ENCODE measurements around the gene UNG.

The UNG gene

GRCh38 chr12:109092497-109093021 lies 4.8 kb upstream of the UNG start:
- no peak for DNase-seq

DNA sequence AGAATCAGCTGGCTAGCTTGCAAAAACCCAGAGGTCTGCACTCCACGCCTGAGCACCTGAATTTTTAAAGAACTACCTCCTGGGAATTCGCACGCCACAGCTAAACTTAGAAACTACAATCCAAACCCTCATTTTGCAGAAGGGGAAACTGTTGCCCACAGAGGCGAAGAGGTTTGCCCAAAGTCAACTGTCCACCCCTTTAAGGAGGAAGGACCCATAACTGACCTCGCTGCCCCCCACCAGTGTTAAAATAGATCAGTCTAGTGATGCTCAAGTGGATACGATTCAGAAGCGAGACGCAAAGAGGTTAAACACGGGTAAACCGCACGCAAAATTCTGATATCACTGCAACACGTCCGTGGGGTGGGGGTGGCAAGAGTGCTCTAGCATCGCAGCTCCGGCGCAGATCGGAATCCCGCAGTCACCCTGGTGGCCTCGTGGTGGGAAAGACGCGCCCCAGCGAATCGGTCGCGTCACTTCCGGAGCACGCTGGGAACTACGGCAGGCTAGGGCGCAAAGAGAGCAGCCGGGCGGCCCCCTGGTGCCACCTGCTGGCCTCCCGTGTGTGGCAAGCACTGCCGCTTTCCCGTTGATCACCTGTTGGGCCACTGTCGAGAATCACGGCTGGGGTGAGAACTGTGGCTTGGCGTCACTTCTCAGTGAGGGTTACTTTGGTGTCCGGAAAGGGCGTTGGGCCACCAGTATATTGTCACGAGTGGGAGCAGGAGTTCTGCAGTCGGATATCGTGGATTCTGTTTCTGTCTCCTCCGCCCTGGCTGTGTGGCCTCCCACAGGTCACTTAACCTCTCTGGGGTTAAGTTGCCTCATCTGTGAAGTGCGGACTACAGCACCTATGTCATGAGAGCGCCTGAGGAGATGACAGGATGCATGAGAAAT lies 4.1 kb upstream of the UNG start, which contains the start of gene ALKBH2:
TSS of gene ALKBH2 (minus strand) at position 451 of the 897 bp plus-strand sequence. CDS start 686 bp downstream, outside the sequence.
- DNase-seq = peak; percentile 96

GRCh38 chr12:109097140-109097434 lies 310 bp upstream of the UNG start:
- DNase-seq = no peak

DNA sequence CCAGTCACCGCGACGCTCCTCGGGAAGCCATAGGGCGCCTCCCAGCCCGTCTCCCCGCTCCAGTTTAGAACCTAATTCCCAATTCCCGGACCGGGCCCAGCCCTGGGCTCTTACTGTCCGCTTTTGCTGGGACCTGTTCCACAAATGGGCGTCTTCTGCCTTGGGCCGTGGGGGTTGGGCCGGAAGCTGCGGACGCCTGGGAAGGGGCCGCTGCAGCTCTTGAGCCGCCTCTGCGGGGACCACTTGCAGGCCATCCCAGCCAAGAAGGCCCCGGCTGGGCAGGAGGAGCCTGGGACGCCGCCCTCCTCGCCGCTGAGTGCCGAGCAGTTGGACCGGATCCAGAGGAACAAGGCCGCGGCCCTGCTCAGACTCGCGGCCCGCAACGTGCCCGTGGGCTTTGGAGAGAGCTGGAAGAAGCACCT lies 797 bp downstream of the UNG start:
- no peak for DNase-seq

DNA sequence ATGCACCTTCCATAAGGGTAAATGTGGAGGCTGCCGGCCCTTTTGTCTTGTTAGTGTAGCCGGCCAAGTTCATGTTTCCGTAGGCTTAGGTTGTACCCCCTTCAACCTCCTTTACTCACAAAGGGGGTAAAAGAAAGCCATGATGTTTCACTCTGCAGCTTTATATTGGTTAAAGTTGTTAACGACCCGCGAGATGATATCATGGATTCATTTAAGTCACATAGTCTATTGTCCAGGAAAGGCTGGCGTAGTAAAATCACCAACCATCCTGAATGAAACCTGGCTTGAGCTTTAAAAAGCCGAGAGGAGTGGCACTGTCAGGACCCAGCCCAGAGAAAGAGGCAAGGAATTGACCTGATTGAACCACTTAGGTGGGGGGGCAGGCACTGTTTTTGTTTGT lies 1.3 kb downstream of the UNG start:
- no peak for DNase-seq

GRCh38 chr12:109099431-109100020 lies 2.1 kb downstream of the UNG start:
- no peak for DNase-seq

DNA sequence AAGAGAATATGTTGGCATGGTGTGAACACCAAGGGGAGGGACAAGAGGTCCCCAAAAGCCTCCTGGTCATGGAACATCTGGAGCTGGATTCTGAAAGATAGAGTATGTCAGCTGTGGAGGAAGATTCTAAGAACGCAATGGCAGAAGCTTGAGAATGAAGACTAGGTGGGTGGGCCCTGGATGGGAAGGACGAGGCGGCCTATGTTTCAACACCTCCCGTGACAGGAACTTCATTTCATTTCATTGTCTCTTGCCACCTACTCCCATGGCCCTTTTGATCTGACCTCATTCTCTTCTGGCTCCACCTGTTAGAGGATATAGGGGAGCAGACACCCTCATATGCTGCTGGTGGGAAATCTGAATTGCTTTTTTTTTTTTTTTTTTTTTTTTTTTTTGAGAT lies 3.3 kb downstream of the UNG start:
- no peak for DNase-seq

GRCh38 chr12:109102491-109102890 lies 5.1 kb downstream of the UNG start:
- no peak for DNase-seq

DNA sequence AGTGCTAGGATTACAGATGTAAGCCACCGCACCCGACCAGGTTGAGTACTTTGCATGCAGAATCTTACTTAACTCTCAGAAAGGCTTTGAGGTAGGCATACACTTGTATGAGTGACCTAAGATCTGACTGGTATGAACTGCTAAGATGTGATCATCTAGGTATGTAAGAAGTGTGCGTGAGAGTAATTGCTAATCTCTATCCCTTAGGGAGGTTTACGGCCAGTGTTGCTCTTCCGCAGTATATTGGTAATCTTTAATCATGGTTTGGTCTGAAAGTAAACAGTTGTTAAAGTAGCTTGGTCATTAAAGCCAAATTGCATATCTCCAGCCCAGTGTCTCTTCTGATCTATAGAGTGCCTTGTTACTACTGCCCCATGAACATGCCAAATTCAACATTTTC lies 7.8 kb downstream of the UNG start:
- DNase-seq = no peak

DNA sequence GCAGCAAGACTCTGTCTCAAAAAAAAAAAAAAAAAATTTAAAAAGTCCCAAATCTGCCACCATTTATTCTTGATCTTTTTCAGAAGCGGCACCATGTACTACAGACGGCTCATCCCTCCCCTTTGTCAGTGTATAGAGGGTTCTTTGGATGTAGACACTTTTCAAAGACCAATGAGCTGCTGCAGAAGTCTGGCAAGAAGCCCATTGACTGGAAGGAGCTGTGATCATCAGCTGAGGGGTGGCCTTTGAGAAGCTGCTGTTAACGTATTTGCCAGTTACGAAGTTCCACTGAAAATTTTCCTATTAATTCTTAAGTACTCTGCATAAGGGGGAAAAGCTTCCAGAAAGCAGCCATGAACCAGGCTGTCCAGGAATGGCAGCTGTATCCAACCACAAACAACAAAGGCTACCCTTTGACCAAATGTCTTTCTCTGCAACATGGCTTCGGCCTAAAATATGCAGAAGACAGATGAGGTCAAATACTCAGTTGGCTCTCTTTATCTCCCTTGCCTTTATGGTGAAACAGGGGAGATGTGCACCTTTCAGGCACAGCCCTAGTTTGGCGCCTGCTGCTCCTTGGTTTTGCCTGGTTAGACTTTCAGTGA lies 12.5 kb downstream of the UNG start:
- no peak for DNase-seq

GRCh38 chr12:109110988-109111495 lies 13.6 kb downstream of the UNG start:
- DNase-seq = peak; percentile 75

DNA sequence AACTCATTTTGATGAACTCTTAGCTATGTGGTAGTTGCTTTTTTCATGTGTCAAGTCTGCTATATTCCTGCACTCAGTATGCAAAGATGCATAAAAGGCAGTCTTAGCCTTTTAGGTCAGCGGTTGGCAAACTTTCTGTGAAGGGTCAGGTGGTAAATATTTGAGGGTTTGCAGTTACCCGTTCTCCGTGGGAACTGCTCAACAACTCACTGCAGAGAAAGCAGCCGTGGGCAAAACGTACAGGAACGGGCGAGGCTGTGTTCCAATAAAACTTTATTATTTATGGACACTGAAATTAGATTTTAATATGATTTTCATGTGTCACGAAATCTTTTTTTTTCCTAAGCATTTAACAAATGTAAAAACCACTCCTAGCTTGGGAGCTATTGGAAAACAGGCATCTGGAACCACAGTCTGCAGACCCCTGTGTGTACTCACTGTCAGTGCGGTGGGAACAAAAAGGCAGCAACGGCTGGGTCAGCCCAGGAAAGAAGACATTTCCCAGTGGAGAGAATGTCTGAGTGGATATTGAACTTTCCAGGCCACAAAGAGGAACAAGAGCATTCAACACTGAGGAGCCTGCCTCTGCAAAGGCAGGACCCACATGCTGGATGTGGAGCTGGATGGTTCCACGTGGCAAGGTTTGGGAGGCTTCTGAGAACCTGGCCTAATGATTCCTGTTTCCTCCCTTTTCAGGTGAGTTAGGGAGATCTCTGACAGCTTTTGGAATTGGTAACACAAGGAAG lies 15.5 kb downstream of the UNG start:
- DNase-seq = no peak

GRCh38 chr12:109113661-109114321 lies 16.4 kb downstream of the UNG start:
- no peak for DNase-seq

GRCh38 chr12:109114644-109115043 lies 17.2 kb downstream of the UNG start:
- no peak for DNase-seq

- DNase-seq = no peak
These were observed 18.0 kb downstream of the UNG start for GRCh38 chr12:109115404-109115757.

DNA sequence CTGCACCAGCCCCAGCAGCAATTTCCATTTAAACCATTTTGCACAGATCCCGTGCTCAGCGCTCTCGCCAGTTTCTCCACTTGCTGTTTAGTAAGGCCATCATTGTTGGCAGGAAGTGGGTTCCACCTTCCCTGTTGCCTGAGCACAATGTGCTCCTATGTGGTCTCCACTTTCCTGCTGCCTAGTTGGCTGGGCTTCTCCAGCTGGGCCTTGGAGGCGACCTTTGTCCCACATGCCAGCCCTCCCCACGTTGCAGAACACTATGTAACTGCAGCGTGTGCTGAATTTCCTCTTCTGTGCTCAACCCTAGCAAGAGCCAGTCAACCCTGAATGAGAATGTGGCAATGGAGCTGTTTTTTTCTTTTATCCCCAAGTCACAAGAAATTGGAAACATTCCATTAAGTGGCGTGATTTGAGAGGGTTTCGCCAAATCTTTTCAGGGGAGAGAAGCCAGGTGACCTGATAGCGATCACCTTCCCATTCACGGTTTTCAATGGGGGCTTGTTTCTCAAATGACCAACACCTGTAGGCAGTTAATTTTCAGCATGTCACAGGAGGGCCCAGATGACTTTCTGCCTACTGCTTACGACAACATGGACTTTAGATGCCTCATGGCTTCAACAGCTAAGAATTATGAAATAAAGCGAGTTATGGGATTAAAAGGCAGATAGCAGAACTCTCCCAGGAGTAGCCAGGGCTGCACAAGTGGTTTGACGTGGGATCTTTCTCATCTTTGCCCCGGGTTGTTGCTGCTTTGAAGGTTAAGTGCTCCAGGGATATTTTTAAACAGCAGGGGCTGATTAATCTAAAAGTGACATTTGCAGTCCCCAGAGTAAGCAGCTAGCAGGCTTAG lies 18.6 kb downstream of the UNG start, which contains the start of gene ACACB:
TSS of gene ACACB (plus strand) at position 830 of the 853 bp plus-strand sequence. CDS start 22,819 bp downstream, outside the sequence.
- DNase-seq = no peak

- DNase-seq = no peak
These were observed 19.2 kb downstream of the UNG start for GRCh38 chr12:109116611-109116949.

DNA sequence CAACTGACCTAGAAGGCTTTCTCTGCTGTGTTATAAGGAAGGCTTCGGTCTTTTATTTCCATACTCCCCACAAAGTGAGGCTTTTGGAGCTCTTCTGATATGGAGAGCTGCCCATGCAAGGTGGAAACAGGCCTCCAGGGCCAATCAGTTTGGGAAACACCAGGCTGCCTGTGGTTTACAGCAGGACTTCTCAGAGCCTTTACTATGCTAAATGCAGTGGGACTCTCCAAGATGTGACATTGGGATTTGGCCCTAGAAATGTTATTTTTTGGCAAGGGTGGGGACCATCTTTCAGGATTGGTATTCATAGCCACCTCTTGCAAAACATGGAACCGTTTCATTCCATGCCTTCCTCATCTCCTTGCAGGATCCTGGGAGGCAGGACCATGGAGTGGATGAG lies 22.7 kb downstream of the UNG start:
- DNase-seq = no peak

- no peak for DNase-seq
These were observed 23.2 kb downstream of the UNG start for GRCh38 chr12:109120557-109120956.

DNA sequence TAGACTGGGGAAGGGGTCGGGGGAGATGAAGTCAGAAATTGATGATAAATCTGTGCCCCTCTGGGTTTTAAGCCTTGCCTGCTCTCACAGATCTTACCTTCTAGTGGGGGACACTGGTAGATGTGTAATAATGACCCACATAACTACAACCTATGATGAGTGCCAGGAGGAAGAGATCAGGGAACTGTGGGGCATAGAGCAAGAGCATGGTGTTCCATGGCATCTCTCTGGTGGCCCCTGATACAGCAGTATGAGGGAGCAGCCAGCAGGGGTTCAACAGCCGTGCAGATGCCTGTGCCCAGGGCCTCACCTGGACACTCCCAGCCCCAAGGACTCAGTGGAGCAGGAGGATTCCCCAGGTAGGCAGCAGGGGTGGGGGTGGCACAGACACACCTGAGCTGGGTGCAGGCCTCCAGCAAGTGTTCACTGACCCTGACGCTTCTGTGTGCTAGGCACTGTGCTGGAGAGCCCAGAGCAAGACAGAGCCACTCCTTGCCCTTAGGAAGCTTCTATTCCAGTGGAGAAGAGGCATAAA lies 24.0 kb downstream of the UNG start:
- no peak for DNase-seq

Data from NCI-H774 (cell line).